CD14-positive monocyte (primary cell): ENCODE results near the gene INPP5A. TPM values are rescaled to one million over a fixed set of nuclear protein-coding genes. Genes with fewer than 3 reads are reported as not detected.
"Not testable (repeated sequence)": the region's sequence is repeated elsewhere in the genome, so short reads cannot be mapped to it uniquely, and the experiment has no call there.

ENCODE experiments used
- DNase-seq, 3 donors: peaks; one replicate each; pipeline ENCODE4 v3.0.0-alpha.2; 2011 to 2022
- H2AFZ ChIP-seq: 2 replicates; pipeline ENCODE4 v1.6.0; 2012; ENCODE audit warnings: mild to moderate bottlenecking, low read depth, low read length, inconsistent platforms; ENCODE audit not compliant: insufficient read depth, poor library complexity, severe bottlenecking
- H3K27ac ChIP-seq, 2 donors: 1 replicate in 1 of 2; 2 replicates in 1 of 2; pipeline ENCODE4 v1.5.1; 2012 to 2013; ENCODE audit warnings: low read length in 2 of 2, control low read depth in 1 of 2, inconsistent platforms in 1 of 2, low read depth in 1 of 2, mild to moderate bottlenecking in 1 of 2
- H3K27me3 ChIP-seq, 2 donors: one replicate each; pipeline versions ENCODE4 v1.6.0 to v1.6.1; 2011 to 2013; ENCODE audit warnings: low read length in 2 of 2; ENCODE audit not compliant: control insufficient read depth in 2 of 2, insufficient read depth in 2 of 2
- H3K36me3 ChIP-seq, 2 donors: replicated peaks in 1 of 2; 1 replicate in 1 of 2; 2 replicates in 1 of 2; pipeline versions ENCODE4 v1.5.1 to v1.6.1; 2012 to 2013; ENCODE audit warnings: low read length in 2 of 2, control low read depth in 1 of 2, inconsistent platforms in 1 of 2, mild to moderate bottlenecking in 1 of 2; ENCODE audit not compliant: insufficient read depth in 2 of 2, control insufficient read depth in 1 of 2
- H3K4me1 ChIP-seq, 2 donors: 1 replicate in 1 of 2; 2 replicates in 1 of 2; pipeline versions ENCODE4 v1.5.1 to v1.6.1; 2012 to 2013; ENCODE audit warnings: low read length in 2 of 2, control low read depth in 1 of 2, inconsistent platforms in 1 of 2, mild to moderate bottlenecking in 1 of 2, moderate library complexity in 1 of 2; ENCODE audit not compliant: insufficient read depth in 2 of 2, control insufficient read depth in 1 of 2
- H3K4me2 ChIP-seq: replicated peaks from 2 replicates; pipeline ENCODE3; 2012; ENCODE audit warnings: low read length, moderate library complexity, mild to moderate bottlenecking; ENCODE audit not compliant: poor library complexity, severe bottlenecking; ENCODE audit errors: extremely low read depth
- H3K4me3 ChIP-seq, 3 experiments: fragments of 200-600 bp in 1 of 3; sonication (generic) in 1 of 3; replicated peaks in 1 of 3; 1 replicate in 2 of 3; 2 replicates in 1 of 3; pipeline ENCODE4 v1.5.1; 2011 to 2013; ENCODE audit warnings: low read length in 3 of 3, mild to moderate bottlenecking in 3 of 3, control low read depth in 2 of 3, low read depth in 2 of 3, inconsistent platforms in 1 of 3, moderate library complexity in 1 of 3
- H3K79me2 ChIP-seq: 2 replicates; pipeline ENCODE4 v1.6.0; 2012; ENCODE audit warnings: mild to moderate bottlenecking, control low read depth, inconsistent platforms, low read length, moderate library complexity; ENCODE audit not compliant: insufficient read depth
- H3K9ac ChIP-seq: 2 replicates; pipeline ENCODE4 v1.6.0; 2017; ENCODE audit warnings: low read length, mild to moderate bottlenecking; ENCODE audit not compliant: insufficient read depth, poor library complexity, severe bottlenecking
- H3K9me3 ChIP-seq, 2 donors: replicated peaks in 1 of 2; 1 replicate in 1 of 2; 2 replicates in 1 of 2; pipeline versions ENCODE4 v1.5.1 to v1.6.1; 2012 to 2013; ENCODE audit warnings: low read length in 2 of 2, control low read depth in 1 of 2; ENCODE audit not compliant: control insufficient read depth in 1 of 2, insufficient read depth in 1 of 2
- H4K20me1 ChIP-seq: 2 replicates; pipeline ENCODE4 v1.6.0; 2012; ENCODE audit warnings: mild to moderate bottlenecking, low read length, control low read depth, moderate library complexity; ENCODE audit not compliant: insufficient read depth
- H3K27ac Mint-ChIP-seq, 7 donors: one replicate each; pipeline ENCODE4 v1.8.0; 2020; ENCODE audit warnings: mild to moderate bottlenecking in 7 of 7, mixed read lengths in 7 of 7, moderate library complexity in 6 of 7, inconsistent platforms in 2 of 7
- H3K27me3 Mint-ChIP-seq, 3 donors: one replicate each; pipeline ENCODE4 v1.8.0; 2021 to 2022; ENCODE audit warnings: low read depth in 3 of 3, mild to moderate bottlenecking in 3 of 3, mixed read lengths in 3 of 3, moderate library complexity in 3 of 3, inconsistent platforms in 1 of 3
- H3K36me3 Mint-ChIP-seq, 2 donors: one replicate each; pipeline ENCODE4 v1.8.0; 2020; ENCODE audit warnings: mixed read lengths in 2 of 2, inconsistent platforms in 1 of 2, mild to moderate bottlenecking in 1 of 2
- H3K4me1 Mint-ChIP-seq: one replicate; pipeline ENCODE4 v1.8.0; 2020; ENCODE audit warnings: mild to moderate bottlenecking, mixed read lengths
- H3K4me3 Mint-ChIP-seq, 2 donors: one replicate each; pipeline ENCODE4 v1.8.0; 2020; ENCODE audit warnings: mild to moderate bottlenecking in 2 of 2, mixed read lengths in 2 of 2, moderate library complexity in 1 of 2
- H3K9me3 Mint-ChIP-seq, 7 donors: one replicate each; pipeline ENCODE4 v1.8.0; 2020 to 2022; ENCODE audit warnings: mixed read lengths in 7 of 7, mild to moderate bottlenecking in 6 of 7, moderate library complexity in 6 of 7, inconsistent platforms in 2 of 7
- CTCF ChIP-seq: fragments of 200-600 bp; IDR thresholded peaks from one replicate; pipeline ENCODE4 v1.8.0; 2022; ENCODE audit warnings: antibody characterized with exemption, mild to moderate bottlenecking
- WGBS: methylation state at CpG from one replicate; pipeline ENCODE4 v1.1.5; 2013; ENCODE audit warnings: missing lambda C conversion rate; ENCODE audit not compliant: insufficient coverage; 5-methylcytosine and 5-hydroxymethylcytosine counted together
- intact Hi-C, 2 donors: fragments of 100-400 bp; cut with micrococcal nuclease; formaldehyde crosslinking; loops; one replicate each; pipeline versions ENCODE4 v1.15.0 to v1.15.1; 2023
- polyA plus RNA-seq, 3 donors: library from polyadenylated mRNA; depleted of rRNA in 1 of 3; unstranded in 2 of 3; stranded (reverse) in 1 of 3; fragments of 300-500 nt in 2 of 3; fragments of >200 nt in 1 of 3; fragmentation: Illumina TruSeq in 2 of 3; gene quantifications; 1 replicate in 2 of 3; 2 replicates in 1 of 3; pipeline ENCODE4 v1.2.3, GENCODE V29; 2012 to 2021

Gene INPP5A
- polyA plus RNA-seq, 3 donors: 0.87 to 17.2 (median 2.9) TPM

- Mint-ChIP-seq H3K4me3 (no peak overlapping the region), H3K27ac (no peak overlapping the region), H3K9me3 (peaks cover 0 to 3% (median 0%) of the 10 kb centered on the region in 7 donors), H3K4me1 (peaks cover under 1% of the 10 kb centered on the region), H3K27me3 (peaks cover 0 to 1% (median 0%) of the 10 kb centered on the region in 3 donors), H3K36me3 (peaks cover 10 to 42% of the 10 kb centered on the region in 2 donors)
- no peak for DNase-seq
- H3K36me3 ChIP-seq: peaks cover 0 to 13% of the 10 kb centered on the region in 2 donors
- H3K27ac ChIP-seq: no peak overlapping the region
- H3K4me3 ChIP-seq: no peak overlapping the region
- H4K20me1 ChIP-seq: peaks cover 12% of the 10 kb centered on the region
- 95% methylated on average over 6 of the region's 10 CpGs for WGBS
- H3K27me3 ChIP-seq: no peaks in the 10 kb centered on the region
- TF ChIP-seq CTCF: no peak
- no peak overlapping the region for H2AFZ ChIP-seq
- H3K4me1 ChIP-seq: no peaks in the 10 kb centered on the region
- H3K79me2 ChIP-seq: no peaks in the 10 kb centered on the region
- H3K9ac ChIP-seq: no peak overlapping the region
- no peak overlapping the region for H3K4me2 ChIP-seq
- H3K9me3 ChIP-seq: no peaks in the 10 kb centered on the region
- intact Hi-C loops: no loop called here
These were observed 141.6 kb downstream of the INPP5A start for GRCh38 chr10:132679217-132679595.

- Histone ChIP-seq H3K4me3 (no peak overlapping the region), H3K9ac (no peak overlapping the region), H3K4me1 (no peaks in the 10 kb centered on the region), H2AFZ (no peak overlapping the region), H3K79me2 (no peaks in the 10 kb centered on the region), H3K27ac (no peak overlapping the region), H3K4me2 (no peak overlapping the region), H4K20me1 (peaks cover 17% of the 10 kb centered on the region), H3K36me3 (peaks cover 0 to 13% of the 10 kb centered on the region in 2 donors), H3K27me3 (no peaks in the 10 kb centered on the region), H3K9me3 (no peaks in the 10 kb centered on the region)
- 94% methylated on average over 3 of the region's 3 CpGs for WGBS
- H3K27me3 Mint-ChIP-seq: peaks cover 0 to 2% (median 1%) of the 10 kb centered on the region in 3 donors
- peaks cover 10 to 42% of the 10 kb centered on the region in 2 donors for H3K36me3 Mint-ChIP-seq
- H3K9me3 Mint-ChIP-seq: peaks cover 0 to 3% (median 0%) of the 10 kb centered on the region in 7 donors
- no peak overlapping the region for H3K4me3 Mint-ChIP-seq
- DNase-seq: no peak
- H3K27ac Mint-ChIP-seq: no peak overlapping the region
- intact Hi-C loops: no loop called here
- peaks cover 5% of the 10 kb centered on the region for H3K4me1 Mint-ChIP-seq
- no peak for TF ChIP-seq CTCF
These were observed 142.1 kb downstream of the INPP5A start for GRCh38 chr10:132679640-132680039.

GRCh38 chr10:132680741-132681140 is 143.2 kb downstream of the INPP5A start:
- DNase-seq: not testable (repeated sequence)
- H3K4me1 Mint-ChIP-seq: peaks cover 10% of the 10 kb centered on the region

More at GRCh38 chr10:132680741-132681140, 143.2 kb downstream of the INPP5A start:
- H3K27me3 Mint-ChIP-seq, H3K4me3 ChIP-seq, H3K27me3 ChIP-seq, H3K4me1 ChIP-seq, H3K4me3 Mint-ChIP-seq, H3K27ac ChIP-seq, H3K9ac ChIP-seq, H3K4me2 ChIP-seq, H3K79me2 ChIP-seq, H2AFZ ChIP-seq, intact Hi-C loops, H3K9me3 Mint-ChIP-seq, H3K9me3 ChIP-seq: not testable (repeated sequence)
- 97% methylated on average over 20 of the region's 28 CpGs for WGBS
- H4K20me1 ChIP-seq: peaks cover 27% of the 10 kb centered on the region
- peak overlapping the region in 1 of 7 donors; percentile 33 for H3K27ac Mint-ChIP-seq
- H3K36me3 ChIP-seq: peaks cover 0 to 13% of the 10 kb centered on the region in 2 donors
- peaks cover 10 to 40% of the 10 kb centered on the region in 2 donors for H3K36me3 Mint-ChIP-seq
